CD4-positive, alpha-beta T cell treated with Interferon gamma for 1 hour (primary cell): ENCODE measurements around the gene HHIPL2.

Source experiments
- DNase-seq: peaks from one replicate; pipeline ENCODE4 v3.0.0-alpha.2; 2020

The HHIPL2 gene

GRCh38 chr1:222547944-222548671, at the start of gene HHIPL2:
TSS of gene HHIPL2 (minus strand) at chr1:222548104. CDS start at chr1:222548044, 60 bp downstream.
- DNase-seq, result no peak

- no peak for DNase-seq
These were observed 48.8 kb upstream of the HHIPL2 start for GRCh38 chr1:222596696-222597095.

GRCh38 chr1:222594789-222595188, 46.9 kb upstream of the HHIPL2 start:
- DNase-seq, result no peak

GRCh38 chr1:222592171-222592570, 44.3 kb upstream of the HHIPL2 start:
- DNase-seq, result no peak

- peak; percentile 83 for DNase-seq
These were observed 41.8 kb upstream of the HHIPL2 start, which contains the start of gene TAF1A for GRCh38 chr1:222589462-222590302. TSS of gene TAF1A (minus strand) at chr1:222589933.

- DNase-seq, result no peak
These were observed 40.2 kb upstream of the HHIPL2 start for GRCh38 chr1:222588135-222588534.

GRCh38 chr1:222586842-222587241, 38.9 kb upstream of the HHIPL2 start:
- no peak for DNase-seq

- peak; percentile 5 for DNase-seq
These were observed 35.2 kb upstream of the HHIPL2 start for GRCh38 chr1:222583079-222583478.

- no peak for DNase-seq
These were observed 34.3 kb upstream of the HHIPL2 start for GRCh38 chr1:222582099-222582774.

GRCh38 chr1:222579316-222579715, 31.4 kb upstream of the HHIPL2 start:
- DNase-seq, result no peak

- no peak for DNase-seq
These were observed 22.9 kb upstream of the HHIPL2 start for GRCh38 chr1:222570837-222571236.

GRCh38 chr1:222561656-222562055, 13.8 kb upstream of the HHIPL2 start:
- no peak for DNase-seq

GRCh38 chr1:222557574-222557973, 9.7 kb upstream of the HHIPL2 start:
- DNase-seq, result no peak

- no peak for DNase-seq
These were observed 9.2 kb upstream of the HHIPL2 start for GRCh38 chr1:222557148-222557547.

GRCh38 chr1:222555992-222556615, 8.2 kb upstream of the HHIPL2 start:
- no peak for DNase-seq

GRCh38 chr1:222554177-222554576, 6.3 kb upstream of the HHIPL2 start:
- DNase-seq, result no peak

- no peak for DNase-seq
These were observed 5.0 kb upstream of the HHIPL2 start for GRCh38 chr1:222552882-222553281.

GRCh38 chr1:222547260-222547614, 667 bp downstream of the HHIPL2 start:
- DNase-seq, result no peak

- DNase-seq, result no peak
These were observed 1.2 kb downstream of the HHIPL2 start for GRCh38 chr1:222546548-222547259.

GRCh38 chr1:222546091-222546490, 1.8 kb downstream of the HHIPL2 start:
- no peak for DNase-seq

GRCh38 chr1:222543817-222544216, 4.1 kb downstream of the HHIPL2 start:
- no peak for DNase-seq

GRCh38 chr1:222540598-222540995, 7.3 kb downstream of the HHIPL2 start:
- no peak for DNase-seq
